GM23248 (cell line): ENCODE data around the gene NAT8L. TPM values are rescaled to one million over a fixed set of nuclear protein-coding genes. Genes with fewer than 3 reads are reported as not detected.

Source experiments
- DNase-seq: peaks from one replicate; pipeline ENCODE4 v3.0.0-alpha.2; 2015
- H2AFZ ChIP-seq: fragments of 200-600 bp; sonication (generic); 2 replicates; pipeline ENCODE4 v1.6.1; 2016; ENCODE audit warnings: antibody characterized with exemption
- H3F3A ChIP-seq: fragments of 200-600 bp; sonication (generic); 2 replicates; pipeline ENCODE4 v1.6.1; 2016; ENCODE audit warnings: mild to moderate bottlenecking, antibody characterized with exemption, mixed run types; ENCODE audit not compliant: insufficient read depth
- H3K27ac ChIP-seq: fragments of 200-600 bp; sonication (generic); 2 replicates; pipeline ENCODE4 v1.5.1; 2016; ENCODE audit warnings: mild to moderate bottlenecking
- H3K27me3 ChIP-seq: fragments of 200-600 bp; sonication (generic); replicated peaks from 2 replicates; pipeline ENCODE4 v1.6.1; 2016; ENCODE audit warnings: mild to moderate bottlenecking; ENCODE audit not compliant: insufficient read depth
- H3K36me3 ChIP-seq: fragments of 200-600 bp; sonication (generic); 2 replicates; pipeline ENCODE4 v1.6.1; 2016; ENCODE audit warnings: low read depth, mild to moderate bottlenecking
- H3K4me1 ChIP-seq: fragments of 200-600 bp; sonication (generic); 2 replicates; pipeline ENCODE4 v1.6.1; 2016; ENCODE audit warnings: mild to moderate bottlenecking; ENCODE audit not compliant: insufficient read depth
- H3K4me2 ChIP-seq: fragments of 200-600 bp; sonication (generic); one replicate; pipeline ENCODE4 v1.6.1; 2016; ENCODE audit warnings: mild to moderate bottlenecking; ENCODE audit not compliant: unreplicated experiment
- H3K4me3 ChIP-seq: fragments of 200-600 bp; sonication (generic); 2 replicates; pipeline ENCODE4 v1.5.1; 2016; ENCODE audit warnings: mild to moderate bottlenecking
- H3K79me2 ChIP-seq: fragments of 200-600 bp; sonication (generic); 2 replicates; pipeline ENCODE4 v1.6.1; 2016; ENCODE audit warnings: mild to moderate bottlenecking; ENCODE audit not compliant: insufficient read depth
- H3K9ac ChIP-seq: fragments of 200-600 bp; sonication (generic); 2 replicates; pipeline ENCODE4 v1.6.1; 2016; ENCODE audit warnings: mild to moderate bottlenecking
- H3K9me2 ChIP-seq: fragments of 200-600 bp; sonication (generic); 2 replicates; pipeline ENCODE4 v1.6.1; 2016; ENCODE audit warnings: mixed run types, mild to moderate bottlenecking, moderate library complexity; ENCODE audit not compliant: insufficient read depth
- H3K9me3 ChIP-seq: fragments of 200-600 bp; sonication (generic); one replicate; pipeline ENCODE4 v1.6.1; 2017; ENCODE audit warnings: low read depth
- H4K20me1 ChIP-seq: fragments of 200-600 bp; sonication (generic); 2 replicates; pipeline ENCODE4 v1.6.0; 2016; ENCODE audit not compliant: insufficient read depth
- EZH2 ChIP-seq: fragments of 200-600 bp; sonication (generic); IDR thresholded peaks from 2 replicates; pipeline ENCODE4 v1.6.1; 2018; ENCODE audit warnings: antibody characterized with exemption, mild to moderate bottlenecking; ENCODE audit not compliant: insufficient read depth, poor library complexity, severe bottlenecking
- EZH2phosphoT487 ChIP-seq: fragments of 200-600 bp; sonication (generic); IDR thresholded peaks from 2 replicates; pipeline ENCODE4 v1.6.1; 2018; ENCODE audit warnings: antibody characterized with exemption, moderate library complexity, mild to moderate bottlenecking, low read depth; ENCODE audit not compliant: insufficient read depth
- WGBS, 2 experiments: methylation state at CpG; one replicate each; pipeline ENCODE4 v1.1.6; 2015 to 2017; ENCODE audit warnings: low lambda C conversion rate in 2 of 2, low coverage in 1 of 2; ENCODE audit errors: missing lambda C conversion rate in 2 of 2; 5-methylcytosine and 5-hydroxymethylcytosine counted together
- in situ Hi-C: fragments of 300-500 bp; cut with MboI; formaldehyde crosslinking; loops from 2 replicates; pipeline ENCODE4 v1.15.0; 2020
- polyA plus RNA-seq: library from polyadenylated mRNA; unstranded; fragments of >200 nt; fragmentation: Nextera tagmentation; extraction: Ambion mirVana; gene quantifications from 2 replicates; pipeline ENCODE4 v1.2.1, GENCODE V29; 2016
- total RNA-seq: library from RNA; depleted of rRNA; stranded (reverse); fragments of >200 nt; shearing (Covaris generic); gene quantifications from 2 replicates; pipeline ENCODE4 v1.2.3, GENCODE V29; 2014

Gene NAT8L
- total and polyA plus RNA-seq, 2 experiments from 2014 or later = 0.03 TPM; not detected in 1

DNA sequence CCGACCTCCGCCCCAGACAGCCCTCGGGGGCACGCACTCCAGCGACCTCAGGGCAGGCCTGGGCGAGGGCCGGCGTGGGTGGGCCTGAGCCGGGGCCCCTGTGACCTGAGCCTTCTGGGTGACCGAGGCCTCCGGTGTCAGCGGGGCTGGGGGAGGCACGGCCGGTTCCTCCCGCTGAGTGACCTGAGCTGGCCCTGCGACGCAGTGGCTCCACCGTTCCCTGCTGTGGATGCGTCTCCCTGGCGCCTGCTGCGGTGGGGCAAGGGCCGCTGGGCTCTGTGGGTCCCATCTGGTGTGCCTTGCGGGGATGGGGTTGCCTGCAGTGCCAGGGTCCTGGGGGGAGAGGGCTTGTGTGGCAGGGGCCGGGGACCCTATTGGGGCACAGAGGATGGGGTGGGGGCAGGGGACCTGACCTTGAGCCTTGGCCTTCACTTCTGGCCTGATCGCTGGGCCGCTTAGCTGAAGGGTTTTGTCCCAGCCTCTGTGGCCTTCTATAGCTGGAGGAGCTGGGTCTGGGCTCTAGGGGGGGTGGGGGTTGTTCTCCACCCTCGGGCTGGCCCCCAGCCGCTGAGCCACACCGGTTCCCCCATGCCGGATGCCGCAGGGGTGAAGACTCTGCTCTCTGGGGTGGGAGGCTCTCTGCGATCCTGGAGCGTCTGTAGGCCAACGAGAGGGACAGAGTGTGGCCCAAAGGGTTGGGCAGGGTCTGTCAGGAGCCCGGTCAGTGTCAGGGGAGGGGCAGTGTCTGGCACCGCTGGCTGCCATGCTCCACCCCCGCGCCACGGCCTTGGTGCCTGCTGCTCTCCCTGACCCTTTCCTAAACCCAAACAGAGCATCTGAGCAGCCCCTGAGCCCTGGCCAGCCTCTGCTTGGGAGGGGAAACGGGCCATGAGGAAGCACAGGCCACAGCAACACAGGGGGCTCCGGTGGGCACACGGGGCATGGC is 2.3 kb downstream of the NAT8L start:
- no peaks in the 10 kb centered on the region for H3K9me2 ChIP-seq
- no peak overlapping the region for H3K9ac ChIP-seq
- no peaks in the 10 kb centered on the region for H3F3A ChIP-seq
- H3K4me1 ChIP-seq = no peaks in the 10 kb centered on the region
- H3K36me3 ChIP-seq = no peaks in the 10 kb centered on the region
- no peak overlapping the region for H3K27ac ChIP-seq
- no peak for TF ChIP-seq EZH2phosphoT487
- TF ChIP-seq EZH2 = no peak
- no peaks in the 10 kb centered on the region for H3K79me2 ChIP-seq
- no peak for DNase-seq
- no peak overlapping the region for H3K4me3 ChIP-seq
- no peaks in the 10 kb centered on the region for H4K20me1 ChIP-seq
- no peaks in the 10 kb centered on the region for H3K9me3 ChIP-seq
- in situ Hi-C loops = no loop called here
- 72 to 80% methylated on average over 23 to 42 of the region's 42 CpGs for WGBS, 2 experiments
- no peak overlapping the region for H2AFZ ChIP-seq
- H3K4me2 ChIP-seq = no peak overlapping the region
- H3K27me3 ChIP-seq = peaks cover 22% of the 10 kb centered on the region

DNA sequence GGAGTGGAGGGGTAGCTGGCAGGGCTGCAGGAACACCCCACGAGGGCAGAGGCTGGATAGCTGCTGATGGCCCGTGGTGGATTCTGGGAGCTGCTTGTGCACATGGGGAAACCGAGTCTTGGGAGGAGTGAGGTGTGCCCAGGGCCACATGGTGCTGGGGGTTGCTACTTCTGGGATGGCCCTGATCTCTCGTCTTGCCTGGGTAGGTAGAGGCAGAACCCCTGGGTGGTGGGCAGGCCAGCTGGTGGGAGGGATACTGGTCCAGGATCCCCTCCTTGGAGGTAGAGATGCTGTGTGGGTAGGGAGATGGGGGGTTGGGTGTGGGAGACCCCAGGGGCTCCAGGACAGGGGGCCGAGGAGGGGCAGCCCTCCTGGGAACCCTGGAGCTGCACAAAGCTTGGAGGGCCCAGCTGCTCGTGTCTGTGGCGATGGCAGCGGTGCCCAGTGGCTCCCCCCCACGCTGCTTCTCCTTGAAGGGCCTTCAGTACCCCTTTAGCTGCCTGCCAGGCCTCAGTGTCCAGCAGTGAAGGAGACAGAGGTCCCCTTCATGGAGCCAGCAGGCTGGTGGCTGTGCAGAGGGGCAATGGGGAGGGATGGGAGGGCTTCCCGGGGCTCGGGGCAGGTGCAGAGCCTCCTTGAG is 3.2 kb downstream of the NAT8L start:
- Histone ChIP-seq H4K20me1 (no peaks in the 10 kb centered on the region), H3K27me3 (peaks cover 17% of the 10 kb centered on the region), H3K4me2 (no peak overlapping the region), H3K79me2 (no peaks in the 10 kb centered on the region), H3K36me3 (no peaks in the 10 kb centered on the region), H2AFZ (no peak overlapping the region), H3K27ac (no peak overlapping the region), H3K4me1 (no peaks in the 10 kb centered on the region), H3K9me2 (no peaks in the 10 kb centered on the region), H3K9me3 (no peaks in the 10 kb centered on the region), H3K4me3 (no peak overlapping the region), H3K9ac (no peak overlapping the region), H3F3A (no peaks in the 10 kb centered on the region)
- WGBS, 2 experiments = 74 to 79% methylated on average over 8 to 11 of the region's 11 CpGs
- in situ Hi-C loops = no loop called here
- TF ChIP-seq EZH2phosphoT487 = no peak
- TF ChIP-seq EZH2 = no peak
- no peak for DNase-seq

DNA sequence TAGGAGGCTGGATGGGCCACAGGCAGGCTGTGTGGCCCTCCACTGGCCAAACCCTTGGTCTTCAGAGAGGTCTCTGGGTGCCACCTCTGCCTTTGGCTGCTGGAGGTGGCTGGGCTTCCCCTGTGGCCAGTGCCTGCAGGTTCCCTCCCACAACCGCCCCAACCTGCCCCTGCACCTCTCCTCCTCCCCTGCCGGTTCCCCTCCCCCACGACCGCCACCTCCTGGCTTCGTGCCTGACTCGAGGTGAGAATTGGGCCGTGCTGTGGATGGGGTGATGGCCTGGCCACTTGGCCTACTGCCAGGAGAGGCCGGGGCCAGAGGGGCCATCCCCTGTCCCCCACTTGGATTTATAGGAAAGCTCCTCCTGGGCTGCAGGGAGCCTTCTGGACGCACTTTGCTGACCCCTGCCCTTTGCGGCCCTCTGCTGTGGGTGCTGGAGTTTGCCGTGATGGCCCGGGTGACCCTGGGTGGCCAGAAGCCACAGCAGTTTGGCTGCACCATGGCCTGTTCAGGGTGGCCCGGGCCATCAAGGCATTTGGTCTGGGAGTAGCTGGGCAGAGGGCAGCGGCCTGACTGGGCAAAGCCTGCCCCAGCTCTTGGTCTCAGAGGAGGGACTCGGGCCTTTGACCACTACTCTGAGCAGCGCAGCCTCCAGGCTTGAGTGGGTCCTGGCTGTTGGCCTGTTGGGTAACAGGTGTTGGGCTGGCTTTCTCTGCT is 3.8 kb downstream of the NAT8L start:
- H3K9me2 ChIP-seq = no peaks in the 10 kb centered on the region
- no peak for TF ChIP-seq EZH2
- TF ChIP-seq EZH2phosphoT487 = no peak
- H3K36me3 ChIP-seq = no peaks in the 10 kb centered on the region
- no peak overlapping the region for H3K4me3 ChIP-seq
- H2AFZ ChIP-seq = no peak overlapping the region
- WGBS, 2 experiments = 55 to 80% methylated on average over 8 to 14 of the region's 16 CpGs
- DNase-seq = no peak
- H3K9me3 ChIP-seq = no peaks in the 10 kb centered on the region
- H3K27me3 ChIP-seq = peaks cover 11% of the 10 kb centered on the region
- in situ Hi-C loops = no loop called here
- H3K4me2 ChIP-seq = no peak overlapping the region
- no peaks in the 10 kb centered on the region for H3K79me2 ChIP-seq
- H4K20me1 ChIP-seq = no peaks in the 10 kb centered on the region
- no peak overlapping the region for H3K9ac ChIP-seq
- H3K27ac ChIP-seq = no peak overlapping the region
- no peaks in the 10 kb centered on the region for H3F3A ChIP-seq
- H3K4me1 ChIP-seq = no peaks in the 10 kb centered on the region

DNA sequence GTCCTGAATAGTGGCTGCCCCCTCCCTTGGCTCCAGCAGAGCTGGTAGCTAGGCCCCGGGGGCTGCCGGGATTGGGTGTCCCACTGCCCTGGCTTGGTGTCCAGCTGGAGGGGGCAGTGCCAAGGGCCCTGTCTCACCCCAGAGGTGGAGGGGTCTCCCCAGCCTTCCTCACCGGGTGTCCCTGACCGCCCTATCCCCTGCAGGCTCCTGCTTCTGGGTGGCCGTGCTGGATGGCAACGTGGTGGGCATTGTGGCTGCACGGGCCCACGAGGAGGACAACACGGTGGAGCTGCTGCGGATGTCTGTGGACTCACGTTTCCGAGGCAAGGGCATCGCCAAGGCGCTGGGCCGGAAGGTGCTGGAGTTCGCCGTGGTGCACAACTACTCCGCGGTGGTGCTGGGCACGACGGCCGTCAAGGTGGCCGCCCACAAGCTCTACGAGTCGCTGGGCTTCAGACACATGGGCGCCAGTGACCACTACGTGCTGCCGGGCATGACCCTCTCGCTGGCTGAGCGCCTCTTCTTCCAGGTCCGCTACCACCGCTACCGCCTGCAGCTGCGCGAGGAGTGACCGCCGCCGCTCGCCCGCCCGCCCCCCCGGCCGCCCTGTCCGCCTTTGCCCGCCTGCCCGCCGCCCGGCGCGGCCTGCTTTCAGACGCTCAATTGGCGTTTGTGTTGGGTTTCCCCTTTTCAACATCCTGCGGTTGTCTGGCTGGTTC is 4.6 kb downstream of the NAT8L start:
- WGBS, 2 experiments = 88 to 92% methylated on average over 32 to 53 of the region's 53 CpGs
- no peak overlapping the region for H3K9ac ChIP-seq
- TF ChIP-seq EZH2 = no peak
- no peak for TF ChIP-seq EZH2phosphoT487
- H2AFZ ChIP-seq = no peak overlapping the region
- DNase-seq = no peak
- no peaks in the 10 kb centered on the region for H3F3A ChIP-seq
- no peak overlapping the region for H3K27ac ChIP-seq
- no peak overlapping the region for H3K4me2 ChIP-seq
- H3K4me1 ChIP-seq = no peaks in the 10 kb centered on the region
- H3K79me2 ChIP-seq = no peaks in the 10 kb centered on the region
- H3K9me2 ChIP-seq = no peaks in the 10 kb centered on the region
- no peaks in the 10 kb centered on the region for H3K9me3 ChIP-seq
- no peaks in the 10 kb centered on the region for H3K36me3 ChIP-seq
- in situ Hi-C loops = no loop called here
- peaks cover 6% of the 10 kb centered on the region for H3K27me3 ChIP-seq
- no peak overlapping the region for H3K4me3 ChIP-seq
- H4K20me1 ChIP-seq = no peaks in the 10 kb centered on the region; the same call in 1 of the 2 replicates
